Measurements from ENCODE around the gene PTCD2.

Gene PTCD2

GRCh38 chr5:72415616-72416325, 95.6 kb downstream of the PTCD2 start:
- no peak for DNase-seq (ENCODE audit: low spot score)

DNA sequence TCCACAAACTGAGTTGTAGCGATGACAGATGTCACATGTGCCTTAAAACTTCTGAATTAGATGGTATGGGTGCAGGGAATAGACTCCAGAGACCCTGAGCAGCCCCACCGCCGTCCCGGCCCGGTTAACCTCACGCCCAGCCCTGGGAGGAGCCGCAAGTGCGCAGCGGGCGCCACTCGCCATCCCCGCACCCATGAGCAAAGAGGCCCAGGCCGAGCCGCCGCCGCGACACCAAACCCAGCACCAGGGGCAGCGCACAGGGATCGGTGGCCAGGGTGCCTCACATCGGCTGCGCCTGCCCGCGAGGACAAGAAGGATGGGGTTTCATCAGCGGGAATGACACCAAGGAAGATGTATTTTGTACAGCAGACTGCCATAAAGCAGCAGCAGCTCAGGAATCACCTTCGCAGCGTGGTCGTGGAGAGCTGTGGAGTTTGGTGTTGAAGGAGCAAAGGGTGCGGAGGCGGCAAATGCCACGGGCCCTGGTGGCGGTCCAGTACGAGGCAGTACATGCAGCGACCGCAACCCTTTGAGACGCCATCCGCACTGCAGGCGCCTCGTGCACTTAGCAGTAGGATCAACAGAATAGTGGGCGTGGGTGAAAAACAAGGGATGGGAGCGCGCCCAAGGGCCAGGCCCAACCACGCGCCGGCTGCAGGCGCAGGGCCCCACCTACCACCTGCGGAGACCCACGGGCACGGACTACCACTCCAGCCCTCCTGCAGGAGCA, 97.3 kb downstream of the PTCD2 start:
- DNase-seq (ENCODE audit: low spot score), result no peak

Data from hematopoietic multipotent progenitor cell treated with erythropoietin and hydrocortisone succinate and interleukin-3 and kit ligand, for 15 days (in vitro differentiated cells).